ENCODE results near the gene MED29.

Gene MED29

DNA sequence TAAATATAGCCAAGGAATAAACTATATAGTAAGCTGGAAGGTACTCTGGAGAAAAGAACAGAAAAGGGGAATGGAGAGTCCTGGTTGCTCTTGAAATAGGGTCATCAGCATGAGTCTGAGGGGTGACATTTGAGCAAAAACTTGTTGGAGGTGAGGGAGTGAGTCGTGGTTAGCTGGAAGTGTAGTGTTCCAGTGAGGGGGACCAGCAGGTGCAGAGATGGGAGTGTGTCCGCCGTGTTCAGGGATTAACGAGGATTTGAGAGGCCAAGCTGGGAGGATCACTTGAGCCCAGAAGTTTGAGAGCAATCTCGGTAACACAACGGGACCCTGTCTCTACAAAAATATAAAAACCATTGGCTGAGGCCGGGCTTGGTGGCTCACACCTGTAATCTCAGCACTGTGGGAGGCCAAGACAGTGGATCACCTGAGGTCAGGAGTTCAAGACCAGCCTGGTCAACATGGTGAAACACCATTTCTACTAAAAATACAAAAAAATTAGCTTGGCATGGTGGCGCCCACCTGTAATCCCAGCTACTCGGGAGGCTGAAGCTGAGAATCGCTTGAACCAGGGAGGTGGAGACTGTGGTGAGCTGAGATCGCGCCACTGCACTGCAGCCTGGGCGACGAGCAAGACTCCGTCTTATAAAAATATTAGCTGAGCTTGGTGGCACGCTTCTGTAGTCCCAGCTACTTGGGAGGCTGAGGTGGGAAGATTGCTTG lies 55.3 kb downstream of the MED29 start:
- in situ Hi-C loops (cut with HindIII; ENCODE audit: low pct_ligation_motif_present, low sequenced_read_pairs): no loop called here
- Histone ChIP-seq H3K36me3 (replicated peaks) (peaks cover 6% of the 10 kb centered on the region), H3K4me3 (ENCODE audit: low read depth, low read length) (peak overlapping the region; percentile 99), H3K27me3 (replicated peaks) (no peaks in the 10 kb centered on the region), H3K27ac (peak overlapping the region; percentile 96)
- TF ChIP-seq, protein P1, sequence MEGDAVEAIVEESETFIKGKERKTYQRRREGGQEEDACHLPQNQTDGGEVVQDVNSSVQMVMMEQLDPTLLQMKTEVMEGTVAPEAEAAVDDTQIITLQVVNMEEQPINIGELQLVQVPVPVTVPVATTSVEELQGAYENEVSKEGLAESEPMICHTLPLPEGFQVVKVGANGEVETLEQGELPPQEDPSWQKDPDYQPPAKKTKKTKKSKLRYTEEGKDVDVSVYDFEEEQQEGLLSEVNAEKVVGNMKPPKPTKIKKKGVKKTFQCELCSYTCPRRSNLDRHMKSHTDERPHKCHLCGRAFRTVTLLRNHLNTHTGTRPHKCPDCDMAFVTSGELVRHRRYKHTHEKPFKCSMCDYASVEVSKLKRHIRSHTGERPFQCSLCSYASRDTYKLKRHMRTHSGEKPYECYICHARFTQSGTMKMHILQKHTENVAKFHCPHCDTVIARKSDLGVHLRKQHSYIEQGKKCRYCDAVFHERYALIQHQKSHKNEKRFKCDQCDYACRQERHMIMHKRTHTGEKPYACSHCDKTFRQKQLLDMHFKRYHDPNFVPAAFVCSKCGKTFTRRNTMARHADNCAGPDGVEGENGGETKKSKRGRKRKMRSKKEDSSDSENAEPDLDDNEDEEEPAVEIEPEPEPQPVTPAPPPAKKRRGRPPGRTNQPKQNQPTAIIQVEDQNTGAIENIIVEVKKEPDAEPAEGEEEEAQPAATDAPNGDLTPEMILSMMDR (IDR thresholded peaks at IDR 0.05; ENCODE audit: low read depth, low read length, missing control alignments): no peak
- no peak for DNase-seq

DNA sequence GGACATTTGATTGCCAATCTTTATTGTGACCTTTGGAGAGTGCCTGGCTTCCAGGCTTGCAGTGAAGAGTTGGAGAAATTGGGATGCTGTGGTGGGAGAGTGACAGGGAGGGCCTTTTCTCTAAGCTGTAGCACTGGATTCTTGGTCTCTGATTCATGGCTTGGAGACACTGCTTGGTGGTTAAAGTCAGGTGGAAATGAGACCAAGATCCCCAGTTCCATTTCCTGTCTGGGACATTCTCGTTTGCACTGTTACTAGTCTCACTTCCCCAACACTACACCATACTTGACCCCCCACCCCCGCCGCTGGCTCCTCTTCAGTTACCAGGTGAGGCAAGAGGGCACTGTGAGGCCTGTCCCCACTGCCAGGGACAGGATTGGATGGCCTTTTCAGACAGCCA lies 57.1 kb downstream of the MED29 start:
- Histone ChIP-seq H3K36me3 (replicated peaks) (peaks cover 15% of the 10 kb centered on the region), H3K27ac (peak overlapping the region; percentile 62), H3K27me3 (replicated peaks) (no peaks in the 10 kb centered on the region), H3K4me3 (ENCODE audit: low read depth, low read length) (no peak overlapping the region)
- TF ChIP-seq, protein P1 (IDR thresholded peaks at IDR 0.05; ENCODE audit: low read depth, low read length, missing control alignments): no peak
- in situ Hi-C loops (cut with HindIII; ENCODE audit: low pct_ligation_motif_present, low sequenced_read_pairs): no loop called here
- peak; percentile 54 for DNase-seq

DNA sequence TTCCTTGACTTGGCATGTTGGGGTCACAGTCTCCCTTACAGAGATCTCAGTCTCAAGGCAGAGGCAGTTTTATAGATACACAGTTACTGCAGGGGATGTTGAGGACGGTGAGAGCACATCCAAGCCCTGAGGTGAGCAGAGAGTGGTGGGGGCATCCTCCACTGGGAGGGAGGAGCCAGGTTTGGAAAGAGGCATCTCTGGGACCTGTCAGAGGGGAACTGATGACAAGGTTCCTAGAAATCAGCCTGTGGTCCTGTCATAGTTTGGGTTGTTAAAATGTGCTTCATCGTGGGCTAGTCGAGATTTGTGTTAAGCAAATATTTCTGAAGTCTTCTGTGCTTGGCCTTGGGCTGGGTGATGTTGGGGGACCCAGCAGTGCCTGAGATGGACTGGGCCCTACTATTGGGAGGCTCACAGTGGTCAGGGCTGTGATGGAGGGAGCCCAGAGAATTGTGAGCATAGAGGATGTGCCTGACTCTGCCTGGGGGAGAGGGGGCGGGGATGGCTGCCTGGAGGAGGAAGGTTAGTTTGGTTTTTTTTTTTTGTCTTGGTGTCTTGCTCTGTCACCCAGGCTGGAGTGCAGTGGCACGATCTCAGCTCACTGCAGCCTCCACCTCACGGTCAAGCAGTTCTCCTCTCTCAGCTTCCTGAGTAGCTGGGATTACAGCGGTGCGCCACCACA lies 58.1 kb downstream of the MED29 start:
- in situ Hi-C loops (cut with HindIII; ENCODE audit: low pct_ligation_motif_present, low sequenced_read_pairs): no loop called here
- Histone ChIP-seq H3K27me3 (replicated peaks) (no peaks in the 10 kb centered on the region), H3K27ac (no peak overlapping the region), H3K4me3 (ENCODE audit: low read depth, low read length) (no peak overlapping the region), H3K36me3 (replicated peaks) (peaks cover 23% of the 10 kb centered on the region)
- no peak for DNase-seq
- TF ChIP-seq, protein P1 (IDR thresholded peaks at IDR 0.05; ENCODE audit: low read depth, low read length, missing control alignments): no peak

Measured in brain microvascular endothelial cell (primary cell).